Smooth muscle cell (in vitro differentiated cells): ENCODE data around the gene NCAPG. TPM values are rescaled to one million over a fixed set of nuclear protein-coding genes. Genes with fewer than 3 reads are reported as not detected.
A peak's percentile ranks its signal among the peaks of the same experiment; 100 is the strongest.

Experiments used
- DNase-seq: peaks from one replicate; lab custom pipeline; 2025; ENCODE audit not compliant: unreplicated experiment; lab: John Stamatoyannopoulos, UW
- H2AFZ ChIP-seq: fragments of 200-600 bp; sonication (generic); 2 replicates; pipeline ENCODE4 v1.6.0; 2016; ENCODE audit warnings: antibody characterized with exemption, low read depth, mild to moderate bottlenecking
- H3F3A ChIP-seq: fragments of 200-600 bp; sonication (generic); 2 replicates; pipeline ENCODE4 v1.6.0; 2017; ENCODE audit warnings: antibody characterized with exemption, low read depth
- H3K27ac ChIP-seq: fragments of 200-600 bp; sonication (generic); 2 replicates; pipeline ENCODE4 v1.5.1; 2016; ENCODE audit warnings: low read depth, mild to moderate bottlenecking
- H3K27me3 ChIP-seq: fragments of 200-600 bp; sonication (generic); 2 replicates; pipeline ENCODE4 v1.6.1; 2016; ENCODE audit warnings: low read depth, mild to moderate bottlenecking
- H3K36me3 ChIP-seq: fragments of 200-600 bp; sonication (generic); 2 replicates; pipeline ENCODE4 v1.5.1; 2016; ENCODE audit warnings: low read depth
- H3K4me1 ChIP-seq: fragments of 200-600 bp; sonication (generic); 2 replicates; pipeline ENCODE4 v1.5.1; 2016; ENCODE audit warnings: low read depth
- H3K4me2 ChIP-seq: fragments of 200-600 bp; sonication (generic); 2 replicates; pipeline ENCODE4 v1.6.0; 2016; ENCODE audit warnings: mild to moderate bottlenecking
- H3K4me3 ChIP-seq: fragments of 200-600 bp; sonication (generic); 2 replicates; pipeline ENCODE4 v1.5.1; 2016; ENCODE audit warnings: mild to moderate bottlenecking
- H3K79me2 ChIP-seq: fragments of 200-600 bp; sonication (generic); 2 replicates; pipeline ENCODE4 v1.6.0; 2016; ENCODE audit warnings: low read depth, mild to moderate bottlenecking
- H3K9ac ChIP-seq: fragments of 200-600 bp; sonication (generic); 2 replicates; pipeline ENCODE4 v1.6.0; 2016; ENCODE audit warnings: low read depth
- H3K9me3 ChIP-seq: fragments of 200-600 bp; sonication (generic); replicated peaks from 2 replicates; pipeline ENCODE4 v1.5.1; 2016; ENCODE audit warnings: low read depth
- H4K20me1 ChIP-seq: fragments of 200-600 bp; sonication (generic); 2 replicates; pipeline ENCODE4 v1.6.0; 2016; ENCODE audit warnings: low read depth
- CTCF ChIP-seq: fragments of 200-600 bp; sonication (generic); IDR thresholded peaks from 2 replicates; pipeline ENCODE4 v1.5.1; 2017; ENCODE audit warnings: borderline replicate concordance, mild to moderate bottlenecking, antibody characterized with exemption; ENCODE audit not compliant: insufficient read depth, poor library complexity, severe bottlenecking
- WGBS: methylation state at CpG from one replicate; pipeline ENCODE4 v1.1.7; 2016; ENCODE audit warnings: low lambda C conversion rate; 5-methylcytosine and 5-hydroxymethylcytosine counted together
- polyA plus RNA-seq: library from polyadenylated mRNA; unstranded; fragments of >200 nt; fragmentation: Nextera tagmentation; extraction: Ambion mirVana; gene quantifications from 2 replicates; pipeline ENCODE4 v1.2.1, GENCODE V29; 2016
- total RNA-seq: library from RNA; depleted of rRNA; stranded (reverse); fragments of >200 nt; gene quantifications from 2 replicates; pipeline ENCODE4 v1.2.3, GENCODE V29; 2014

Gene NCAPG
- total and polyA plus RNA-seq, 2 experiments from 2014 or later, result 6.9 to 19.6 TPM

- H3K9me3 ChIP-seq, result no peaks in the 10 kb centered on the region
- no peaks in the 10 kb centered on the region for H3K36me3 ChIP-seq
- no peak overlapping the region for H3K27ac ChIP-seq
- H3F3A ChIP-seq, result no peaks in the 10 kb centered on the region
- WGBS, result under 1% methylated on average over 28 of the region's 48 CpGs
- peak overlapping the region; percentile 90 for H3K4me2 ChIP-seq
- H3K4me3 ChIP-seq, result peak overlapping the region; percentile 83
- H3K9ac ChIP-seq, result peak overlapping the region; percentile 67
- no peak for TF ChIP-seq CTCF
- H3K27me3 ChIP-seq, result no peaks in the 10 kb centered on the region
- peaks cover 82% of the 10 kb centered on the region for H3K79me2 ChIP-seq
- peaks cover 37% of the 10 kb centered on the region for H4K20me1 ChIP-seq
- H2AFZ ChIP-seq, result peak overlapping the region; percentile 92
- peaks cover 48% of the 10 kb centered on the region for H3K4me1 ChIP-seq
- no peak for DNase-seq
Measured at GRCh38 chr4:17811078-17811603, 362 bp downstream of the NCAPG start.

DNA sequence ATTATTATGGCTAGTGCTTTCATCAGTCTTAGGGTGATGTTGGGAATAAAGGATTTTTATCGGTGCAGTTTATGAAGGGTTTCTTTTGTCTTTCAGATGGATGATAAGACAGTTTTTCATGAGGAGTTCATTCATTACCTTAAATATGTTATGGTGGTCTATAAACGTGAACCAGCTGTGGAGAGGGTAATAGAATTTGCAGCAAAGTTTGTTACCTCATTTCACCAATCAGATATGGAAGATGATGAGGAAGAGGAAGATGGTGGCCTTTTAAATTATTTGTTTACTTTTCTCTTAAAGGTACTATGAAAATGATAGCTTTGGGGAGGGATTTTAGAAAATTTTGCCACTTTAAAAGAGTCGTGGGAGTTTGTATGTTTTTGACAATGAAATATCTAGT, 1.3 kb downstream of the NCAPG start:
- no peak for DNase-seq
- H3K27me3 ChIP-seq, result no peaks in the 10 kb centered on the region
- no peak overlapping the region for H3K9ac ChIP-seq
- no peaks in the 10 kb centered on the region for H3F3A ChIP-seq
- no peak for TF ChIP-seq CTCF
- H3K36me3 ChIP-seq, result no peaks in the 10 kb centered on the region
- 21% methylated on average over 3 of the region's 3 CpGs for WGBS
- H4K20me1 ChIP-seq, result peaks cover 27% of the 10 kb centered on the region
- H3K79me2 ChIP-seq, result peaks cover 72% of the 10 kb centered on the region
- H3K4me3 ChIP-seq, result peak overlapping the region; percentile 83
- H2AFZ ChIP-seq, result peak overlapping the region; percentile 92
- no peaks in the 10 kb centered on the region for H3K9me3 ChIP-seq
- peak overlapping the region; percentile 90 for H3K4me2 ChIP-seq
- no peak overlapping the region for H3K27ac ChIP-seq
- peaks cover 42% of the 10 kb centered on the region for H3K4me1 ChIP-seq

- Histone ChIP-seq H2AFZ (peak overlapping the region; percentile 92), H3K4me3 (peak overlapping the region; percentile 83), H3F3A (no peaks in the 10 kb centered on the region), H3K27ac (no peak overlapping the region), H3K4me2 (peak overlapping the region; percentile 90), H4K20me1 (peaks cover 20% of the 10 kb centered on the region), H3K27me3 (no peaks in the 10 kb centered on the region), H3K9me3 (no peaks in the 10 kb centered on the region), H3K79me2 (peaks cover 69% of the 10 kb centered on the region), H3K4me1 (peaks cover 35% of the 10 kb centered on the region), H3K9ac (no peak overlapping the region), H3K36me3 (no peaks in the 10 kb centered on the region)
- DNase-seq, result no peak
- WGBS, result 75% methylated on average over 3 of the region's 3 CpGs
- no peak for TF ChIP-seq CTCF
Measured at GRCh38 chr4:17812801-17813200, 2.0 kb downstream of the NCAPG start.

GRCh38 chr4:17814140-17814539, 3.4 kb downstream of the NCAPG start:
- 67% methylated on average over 3 of the region's 3 CpGs for WGBS
- Histone ChIP-seq H3K27me3 (no peaks in the 10 kb centered on the region), H3K4me1 (peaks cover 23% of the 10 kb centered on the region), H3F3A (no peaks in the 10 kb centered on the region), H3K9me3 (no peaks in the 10 kb centered on the region), H3K4me2 (no peak overlapping the region), H3K79me2 (peaks cover 67% of the 10 kb centered on the region), H3K9ac (no peak overlapping the region), H3K27ac (no peak overlapping the region), H2AFZ (peak overlapping the region; percentile 43), H3K36me3 (no peaks in the 10 kb centered on the region), H4K20me1 (peaks cover 8% of the 10 kb centered on the region), H3K4me3 (no peak overlapping the region)
- no peak for TF ChIP-seq CTCF
- no peak for DNase-seq
